Endodermal cell (in vitro differentiated cells): Measurements from ENCODE around the gene PER2. TPM values are rescaled to one million over a fixed set of nuclear protein-coding genes. Genes with fewer than 3 reads are reported as not detected.

Source experiments
- DNase-seq: peaks from one replicate; pipeline ENCODE4 v3.0.0-alpha.2; 2017
- H3K27ac ChIP-seq: 2 replicates; pipeline ENCODE4 v1.5.1; 2013; ENCODE audit warnings: mild to moderate bottlenecking, low read depth, low read length, moderate library complexity
- H3K27me3 ChIP-seq: 2 replicates; pipeline ENCODE4 v1.6.1; 2013; ENCODE audit warnings: mild to moderate bottlenecking, low read length, moderate library complexity; ENCODE audit not compliant: insufficient read depth, control insufficient read depth, poor library complexity, severe bottlenecking
- H3K36me3 ChIP-seq: 2 replicates; pipeline ENCODE4 v1.7.0; 2013; ENCODE audit warnings: mild to moderate bottlenecking, low read length, moderate library complexity; ENCODE audit not compliant: control insufficient read depth, insufficient read depth
- H3K4me1 ChIP-seq: one replicate; pipeline ENCODE4 v1.7.0; 2013; ENCODE audit warnings: low read length; ENCODE audit not compliant: control insufficient read depth, insufficient read depth
- H3K4me3 ChIP-seq: 2 replicates; pipeline ENCODE4 v1.5.1; 2013; ENCODE audit warnings: mild to moderate bottlenecking, low read length, moderate library complexity
- H3K9ac ChIP-seq: 2 replicates; pipeline ENCODE4 v1.6.1; 2013; ENCODE audit warnings: mild to moderate bottlenecking, low read length, moderate library complexity; ENCODE audit not compliant: poor library complexity, severe bottlenecking; ENCODE audit errors: extremely low read depth
- H3K9me3 ChIP-seq: 2 replicates; pipeline ENCODE4 v1.6.1; 2013; ENCODE audit warnings: mild to moderate bottlenecking, low read length, moderate library complexity; ENCODE audit not compliant: control insufficient read depth
- H3K27ac Mint-ChIP-seq: 2 replicates; pipeline ENCODE4 v1.8.0; 2020; ENCODE audit warnings: mixed read lengths
- H3K27me3 Mint-ChIP-seq: 2 replicates; pipeline ENCODE4 v1.8.0; 2021; ENCODE audit warnings: mild to moderate bottlenecking, mixed read lengths; ENCODE audit not compliant: insufficient read depth
- H3K36me3 Mint-ChIP-seq: 2 replicates; pipeline ENCODE4 v1.8.0; 2020; ENCODE audit warnings: low read depth, mixed read lengths
- H3K4me1 Mint-ChIP-seq: 2 replicates; pipeline ENCODE4 v1.8.0; 2020; ENCODE audit warnings: mixed read lengths
- H3K4me3 Mint-ChIP-seq: 2 replicates; pipeline ENCODE4 v1.8.0; 2020; ENCODE audit warnings: mild to moderate bottlenecking, moderate library complexity, mixed read lengths
- H3K9me3 Mint-ChIP-seq: 2 replicates; pipeline ENCODE4 v1.8.0; 2020; ENCODE audit warnings: mild to moderate bottlenecking, mixed read lengths
- CTCF ChIP-seq: fragments of 200-600 bp; sonication (generic); conservative IDR thresholded peaks from 2 replicates; pipeline ENCODE4 v1.5.0; 2021; ENCODE audit warnings: antibody characterized with exemption, mild to moderate bottlenecking
- WGBS, 2 experiments: methylation state at CpG; one replicate each; pipeline versions ENCODE4 v1.1.5 to v1.1.7; 2013; ENCODE audit warnings: missing lambda C conversion rate in 2 of 2, mixed read lengths in 1 of 2; ENCODE audit not compliant: insufficient coverage in 1 of 2, insufficient read length in 1 of 2; 5-methylcytosine and 5-hydroxymethylcytosine counted together
- total RNA-seq, 2 donors: library from RNA; stranded (reverse); fragmentation: NEBNext Ultra II Directional in 1 of 2; extraction: Animal tissue kit (Norgen Biotek cat#: 25700) in 1 of 2; gene quantifications; 2 replicates in 1 of 2; 3 replicates in 1 of 2; pipeline ENCODE4 v1.2.1, GENCODE V29; 2021

Gene PER2
- total RNA-seq, 2 donors from 2014 or later = 9.7 to 13.5 TPM

- Histone ChIP-seq H3K36me3 (peaks cover 48% of the 10 kb centered on the region), H3K27me3 (no peaks in the 10 kb centered on the region), H3K27ac (no peak overlapping the region), H3K4me1 (no peaks in the 10 kb centered on the region), H3K4me3 (no peak overlapping the region), H3K9me3 (no peaks in the 10 kb centered on the region), H3K9ac (no peak overlapping the region)
- H3K27ac Mint-ChIP-seq = no peak overlapping the region
- no peaks in the 10 kb centered on the region for H3K4me1 Mint-ChIP-seq
- WGBS, 2 experiments = 89 to 95% methylated on average over 4 to 6 of the region's 6 CpGs
- H3K36me3 Mint-ChIP-seq = peaks cover 44% of the 10 kb centered on the region
- no peaks in the 10 kb centered on the region for H3K9me3 Mint-ChIP-seq
- no peak for TF ChIP-seq CTCF
- H3K27me3 Mint-ChIP-seq = no peaks in the 10 kb centered on the region
- no peak overlapping the region for H3K4me3 Mint-ChIP-seq
- no peak for DNase-seq
These were observed 32.3 kb downstream of the PER2 start for GRCh38 chr2:238256111-238256510.

GRCh38 chr2:238255636-238256035, 32.8 kb downstream of the PER2 start:
- no peak overlapping the region for H3K27ac ChIP-seq
- no peak overlapping the region for H3K9ac ChIP-seq
- WGBS, 2 experiments = 91 to 92% methylated on average over 4 to 8 of the region's 8 CpGs
- DNase-seq = no peak
- Mint-ChIP-seq H3K4me1 (no peaks in the 10 kb centered on the region), H3K4me3 (no peak overlapping the region), H3K27me3 (no peaks in the 10 kb centered on the region), H3K27ac (no peak overlapping the region), H3K9me3 (no peaks in the 10 kb centered on the region), H3K36me3 (peaks cover 48% of the 10 kb centered on the region)
- no peaks in the 10 kb centered on the region for H3K4me1 ChIP-seq
- H3K9me3 ChIP-seq = no peaks in the 10 kb centered on the region
- H3K4me3 ChIP-seq = no peak overlapping the region
- peaks cover 51% of the 10 kb centered on the region for H3K36me3 ChIP-seq
- TF ChIP-seq CTCF = no peak
- H3K27me3 ChIP-seq = no peaks in the 10 kb centered on the region

- Mint-ChIP-seq H3K36me3 (peaks cover 49% of the 10 kb centered on the region), H3K27ac (no peak overlapping the region), H3K27me3 (no peaks in the 10 kb centered on the region), H3K4me3 (no peak overlapping the region), H3K4me1 (no peaks in the 10 kb centered on the region), H3K9me3 (no peaks in the 10 kb centered on the region)
- no peaks in the 10 kb centered on the region for H3K4me1 ChIP-seq
- H3K4me3 ChIP-seq = no peak overlapping the region
- DNase-seq = no peak
- no peak overlapping the region for H3K27ac ChIP-seq
- no peak for TF ChIP-seq CTCF
- H3K27me3 ChIP-seq = no peaks in the 10 kb centered on the region
- WGBS, 2 experiments = 93 to 96% methylated on average over 6 of the region's 6 CpGs
- no peaks in the 10 kb centered on the region for H3K9me3 ChIP-seq
- H3K9ac ChIP-seq = no peak overlapping the region
- H3K36me3 ChIP-seq = peaks cover 56% of the 10 kb centered on the region
These were observed 33.3 kb downstream of the PER2 start for GRCh38 chr2:238255151-238255551.
